ENCODE data around the gene TTC39C.

GRCh38 chr18:24024425-24024824 is 9.9 kb downstream of the TTC39C start:
- no peak for TF ChIP-seq POLR2AphosphoS5 (IDR thresholded peaks at IDR 0.05)
- TF ChIP-seq, protein P1, sequence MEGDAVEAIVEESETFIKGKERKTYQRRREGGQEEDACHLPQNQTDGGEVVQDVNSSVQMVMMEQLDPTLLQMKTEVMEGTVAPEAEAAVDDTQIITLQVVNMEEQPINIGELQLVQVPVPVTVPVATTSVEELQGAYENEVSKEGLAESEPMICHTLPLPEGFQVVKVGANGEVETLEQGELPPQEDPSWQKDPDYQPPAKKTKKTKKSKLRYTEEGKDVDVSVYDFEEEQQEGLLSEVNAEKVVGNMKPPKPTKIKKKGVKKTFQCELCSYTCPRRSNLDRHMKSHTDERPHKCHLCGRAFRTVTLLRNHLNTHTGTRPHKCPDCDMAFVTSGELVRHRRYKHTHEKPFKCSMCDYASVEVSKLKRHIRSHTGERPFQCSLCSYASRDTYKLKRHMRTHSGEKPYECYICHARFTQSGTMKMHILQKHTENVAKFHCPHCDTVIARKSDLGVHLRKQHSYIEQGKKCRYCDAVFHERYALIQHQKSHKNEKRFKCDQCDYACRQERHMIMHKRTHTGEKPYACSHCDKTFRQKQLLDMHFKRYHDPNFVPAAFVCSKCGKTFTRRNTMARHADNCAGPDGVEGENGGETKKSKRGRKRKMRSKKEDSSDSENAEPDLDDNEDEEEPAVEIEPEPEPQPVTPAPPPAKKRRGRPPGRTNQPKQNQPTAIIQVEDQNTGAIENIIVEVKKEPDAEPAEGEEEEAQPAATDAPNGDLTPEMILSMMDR (IDR thresholded peaks at IDR 0.05): no peak

Measured in breast epithelium (tissue), 3 donors.